ENCODE measurements around the gene NUP93.

DNA sequence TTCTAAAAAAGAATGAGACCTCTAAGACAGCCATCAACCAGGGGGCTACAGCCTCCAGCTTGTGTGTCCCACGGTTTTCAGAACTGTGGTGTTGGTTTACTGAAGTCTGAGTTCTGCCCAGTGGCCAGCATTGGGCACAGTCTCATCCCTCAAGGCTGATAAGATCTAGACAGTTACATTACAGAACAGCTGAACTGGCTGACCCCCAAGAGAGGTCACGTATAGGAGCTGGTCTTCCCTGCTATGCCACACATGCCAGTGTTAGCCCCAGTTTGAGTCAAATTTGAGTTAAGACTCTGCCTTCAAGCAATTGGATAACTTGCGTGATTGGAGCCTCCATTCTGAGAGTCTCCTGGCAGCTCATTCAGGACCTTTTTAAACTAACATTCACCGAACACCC lies 14.8 kb upstream of the NUP93 start:
- TF ChIP-seq CTCF (optimal IDR thresholded peaks at IDR 0.05 in 1 of 3, IDR thresholded peaks at IDR 0.05 in 1 of 3, conservative IDR thresholded peaks at IDR 0.05 in 1 of 3; ENCODE audit: extremely low read depth in 1 of 3, insufficient read depth in 2 of 3, low read length in 3 of 3) = no peak
- no peak for TF ChIP-seq EZH2 (IDR thresholded peaks at IDR 0.05; ENCODE audit: low read length)

Measured in keratinocyte (primary cell).